Measurements from ENCODE around the gene KLHL14.
"Not testable (repeated sequence)": the region's sequence is repeated elsewhere in the genome, so short reads cannot be mapped to it uniquely, and the experiment has no call there.

- TF ChIP-seq CTCF, POLR2A (IDR thresholded peaks at IDR 0.05): not testable (repeated sequence)
These were observed 21.8 kb upstream of the KLHL14 start for GRCh38 chr18:32794667-32795066.

All from Peyer's patch (tissue), 4 donors.